Trophoblast cell (in vitro differentiated cells and primary cell): ENCODE measurements around the gene MCRIP1.
A peak's percentile ranks its signal among the peaks of the same experiment; 100 is the strongest.

Source experiments
- DNase-seq, 2 donors: peaks; one replicate each; pipeline ENCODE4 v3.0.0-alpha.2; 2016
- H2AFZ ChIP-seq: 2 replicates; pipeline ENCODE4 v1.6.1; 2013; ENCODE audit warnings: low read length, moderate library complexity, mild to moderate bottlenecking; ENCODE audit not compliant: insufficient read depth, poor library complexity
- H2AK5ac ChIP-seq: 2 replicates; pipeline ENCODE4 v1.6.1; 2013; ENCODE audit warnings: mild to moderate bottlenecking, low read length
- H2BK120ac ChIP-seq: 2 replicates; pipeline ENCODE4 v1.6.1; 2013; ENCODE audit warnings: low read length, mild to moderate bottlenecking, moderate library complexity; ENCODE audit not compliant: insufficient read depth, poor library complexity
- H2BK12ac ChIP-seq: 2 replicates; pipeline ENCODE4 v1.6.1; 2013; ENCODE audit warnings: mild to moderate bottlenecking, low read length, moderate library complexity
- H2BK5ac ChIP-seq: 2 replicates; pipeline ENCODE4 v1.6.1; 2013; ENCODE audit warnings: low read length, low read depth, moderate library complexity, mild to moderate bottlenecking; ENCODE audit not compliant: poor library complexity
- H3K14ac ChIP-seq: 2 replicates; pipeline ENCODE4 v1.6.1; 2013; ENCODE audit warnings: mild to moderate bottlenecking, low read length
- H3K18ac ChIP-seq: 2 replicates; pipeline ENCODE4 v1.6.1; 2013; ENCODE audit warnings: mild to moderate bottlenecking, low read length
- H3K23ac ChIP-seq: 2 replicates; pipeline ENCODE4 v1.6.1; 2013; ENCODE audit warnings: low read length
- H3K27ac ChIP-seq: 2 replicates; pipeline ENCODE4 v1.5.1; 2013; ENCODE audit warnings: low read depth, mild to moderate bottlenecking, inconsistent platforms, low read length, moderate library complexity
- H3K27me3 ChIP-seq: 2 replicates; pipeline ENCODE4 v1.6.1; 2013; ENCODE audit warnings: inconsistent platforms, mild to moderate bottlenecking, low read length, moderate library complexity; ENCODE audit not compliant: insufficient read depth
- H3K36me3 ChIP-seq, 2 experiments: 1 replicate in 1 of 2; 2 replicates in 1 of 2; pipeline ENCODE4 v1.6.1; 2013; ENCODE audit warnings: low read length in 2 of 2, mild to moderate bottlenecking in 2 of 2, moderate library complexity in 1 of 2; ENCODE audit not compliant: insufficient read depth in 2 of 2, control insufficient read depth in 1 of 2
- H3K4ac ChIP-seq: 2 replicates; pipeline ENCODE4 v1.6.1; 2013; ENCODE audit warnings: low read depth, mild to moderate bottlenecking, low read length, moderate library complexity
- H3K4me1 ChIP-seq, 2 experiments: 1 replicate in 1 of 2; 2 replicates in 1 of 2; pipeline ENCODE4 v1.6.1; 2013; ENCODE audit warnings: low read length in 2 of 2, mild to moderate bottlenecking in 2 of 2, moderate library complexity in 1 of 2; ENCODE audit not compliant: insufficient read depth in 2 of 2, control insufficient read depth in 1 of 2
- H3K4me2 ChIP-seq: 2 replicates; pipeline ENCODE4 v1.6.1; 2013; ENCODE audit warnings: inconsistent platforms, mild to moderate bottlenecking, low read length, moderate library complexity
- H3K4me3 ChIP-seq: 2 replicates; pipeline ENCODE4 v1.5.1; 2013; ENCODE audit warnings: mild to moderate bottlenecking, low read depth, low read length, inconsistent platforms
- H3K79me1 ChIP-seq: one replicate; pipeline ENCODE4 v1.6.1; 2013; ENCODE audit warnings: low read length
- H3K79me2 ChIP-seq: 2 replicates; pipeline ENCODE4 v1.6.1; 2013; ENCODE audit warnings: low read length, mild to moderate bottlenecking; ENCODE audit not compliant: control insufficient read depth, insufficient read depth, poor library complexity
- H3K9ac ChIP-seq: 2 replicates; pipeline ENCODE4 v1.6.1; 2013; ENCODE audit warnings: mild to moderate bottlenecking, low read length
- H3K9me3 ChIP-seq: 2 replicates; pipeline ENCODE4 v1.6.1; 2013; ENCODE audit warnings: low read depth, mild to moderate bottlenecking, control low read depth, inconsistent platforms, low read length; ENCODE audit not compliant: insufficient read depth
- H4K12ac ChIP-seq: 2 replicates; pipeline ENCODE4 v1.6.1; 2013; ENCODE audit warnings: low read depth, mild to moderate bottlenecking, low read length, moderate library complexity
- H4K8ac ChIP-seq: 2 replicates; pipeline ENCODE4 v1.6.1; 2013; ENCODE audit warnings: low read depth, mild to moderate bottlenecking, low read length, moderate library complexity
- H4K91ac ChIP-seq: one replicate; pipeline ENCODE4 v1.6.1; 2013; ENCODE audit warnings: low read depth, mild to moderate bottlenecking, low read length, moderate library complexity
- WGBS: extraction: QIAGEN DNeasy Blood & Tissue Kit; methylation state at CpG from one replicate; pipeline ENCODE4 v1.1.7; 2013; ENCODE audit warnings: missing lambda C conversion rate; ENCODE audit not compliant: insufficient read length, insufficient coverage; ENCODE audit errors: extremely low coverage; 5-methylcytosine and 5-hydroxymethylcytosine counted together

The MCRIP1 gene

DNA sequence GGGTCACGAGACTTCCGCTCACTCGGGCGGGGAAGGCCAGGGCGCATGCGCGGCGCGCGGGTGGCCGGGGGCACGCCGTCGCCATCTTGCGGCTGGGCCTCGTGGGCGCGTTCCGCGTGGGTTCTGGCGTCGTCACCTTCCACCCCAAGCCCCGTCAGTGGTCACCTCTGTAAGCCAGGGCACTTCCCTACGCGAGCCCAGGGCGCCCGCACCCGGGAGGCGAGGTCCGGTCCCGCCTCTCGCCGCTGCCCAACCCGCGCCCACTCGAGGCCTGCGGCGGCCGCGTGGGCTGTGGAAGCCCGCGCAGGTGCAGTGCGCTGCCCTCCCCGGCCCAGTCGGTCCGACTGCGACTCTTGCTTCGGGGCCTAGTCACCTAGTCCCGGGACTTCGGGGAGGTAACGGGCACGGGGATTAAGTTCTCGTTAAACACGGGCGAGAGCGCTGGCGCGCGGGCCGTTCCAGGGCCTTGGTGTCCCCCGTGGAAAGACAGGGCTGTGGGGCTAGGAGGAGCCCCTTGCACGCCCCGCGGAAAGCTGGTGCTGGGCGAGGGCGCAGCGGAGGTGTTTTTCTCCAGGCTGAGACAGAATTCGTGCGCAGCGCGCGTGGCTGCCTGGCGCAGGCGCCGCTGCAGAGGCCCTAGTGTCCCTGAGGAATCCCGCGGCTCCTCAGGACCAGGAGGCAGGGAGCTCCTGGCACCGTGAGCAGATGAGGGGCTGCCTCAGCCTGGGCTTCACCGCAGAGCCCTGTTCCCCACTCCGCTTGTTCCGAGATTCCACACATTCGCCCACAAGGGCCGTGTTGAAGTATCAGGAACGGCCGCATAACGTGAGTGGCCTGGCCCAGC is 38.5 kb upstream of the MCRIP1 start:
- H3K79me2 ChIP-seq, result peaks cover 23% of the 10 kb centered on the region
- H2AK5ac ChIP-seq, result peak overlapping the region; percentile 94
- H3K79me1 ChIP-seq, result peaks cover 35% of the 10 kb centered on the region
- peak overlapping the region; percentile 96 for H4K8ac ChIP-seq
- peak overlapping the region; percentile 98 for H4K91ac ChIP-seq
- H2BK5ac ChIP-seq, result peak overlapping the region; percentile 76
- H3K9me3 ChIP-seq, result no peaks in the 10 kb centered on the region
- peak overlapping the region; percentile 91 for H3K4me3 ChIP-seq
- H3K14ac ChIP-seq, result peak overlapping the region; percentile 98
- WGBS, result no CpG with 5 or more reads among the region's 86 CpGs
- H2BK12ac ChIP-seq, result no peak overlapping the region
- peak; percentile 81 to 92 for DNase-seq
- peak overlapping the region; percentile 84 for H2AFZ ChIP-seq
- peak overlapping the region; percentile 91 for H4K12ac ChIP-seq
- H3K23ac ChIP-seq, result no peak overlapping the region
- peaks cover 31 to 36% of the 10 kb centered on the region in 2 experiments for H3K4me1 ChIP-seq
- peak overlapping the region; percentile 95 for H3K4ac ChIP-seq
- H3K27ac ChIP-seq, result peak overlapping the region; percentile 82
- H3K4me2 ChIP-seq, result peak overlapping the region; percentile 91
- H2BK120ac ChIP-seq, result peak overlapping the region; percentile 93
- H3K18ac ChIP-seq, result peak overlapping the region; percentile 89
- no peaks in the 10 kb centered on the region for H3K27me3 ChIP-seq
- peaks cover 25 to 27% of the 10 kb centered on the region in 2 experiments for H3K36me3 ChIP-seq
- peak overlapping the region; percentile 97 for H3K9ac ChIP-seq

GRCh38 chr17:81870981-81871386 is 37.9 kb upstream of the MCRIP1 start, which contains the start of gene ARHGDIA:
Gene ARHGDIA (minus strand): TSS chr17:81871337. CDS start chr17:81869930, 1,407 bp downstream.
- Histone ChIP-seq H2AK5ac (peak within 1 kb of the TSS; percentile 94), H3K4me2 (peak within 1 kb of the TSS; percentile 92), H4K91ac (peak within 1 kb of the TSS; percentile 98), H3K9me3 (peaks cover 2% of the 10 kb centered on the region), H3K27me3 (no peaks in the 10 kb centered on the region), H3K36me3 (peaks cover 30 to 32% of the 10 kb centered on the region in 2 experiments), H2AFZ (peak within 1 kb of the TSS; percentile 84), H3K14ac (peak within 1 kb of the TSS; percentile 98), H3K4me3 (peak within 1 kb of the TSS; percentile 91), H3K4me1 (peaks cover 31 to 40% of the 10 kb centered on the region in 2 experiments), H2BK5ac (peak within 1 kb of the TSS; percentile 88), H2BK12ac (no peak within 1 kb of the TSS), H3K23ac (no peak within 1 kb of the TSS), H4K12ac (peak within 1 kb of the TSS; percentile 91), H3K9ac (peak within 1 kb of the TSS; percentile 99), H3K79me1 (peaks cover 35% of the 10 kb centered on the region), H3K18ac (peak within 1 kb of the TSS; percentile 89), H3K4ac (peak within 1 kb of the TSS; percentile 98), H2BK120ac (peak within 1 kb of the TSS; percentile 93), H3K79me2 (peaks cover 23% of the 10 kb centered on the region), H4K8ac (peak within 1 kb of the TSS; percentile 96), H3K27ac (peak within 1 kb of the TSS; percentile 82)
- WGBS, result no CpG with 5 or more reads among the region's 64 CpGs
- peak in 1 of 2 donors; percentile 21 for DNase-seq

- H3K9me3 ChIP-seq, result peaks cover 3% of the 10 kb centered on the region
- H4K91ac ChIP-seq, result peak overlapping the region; percentile 97
- peak overlapping the region; percentile 98 for H3K4ac ChIP-seq
- peaks cover 35% of the 10 kb centered on the region for H3K79me1 ChIP-seq
- peak overlapping the region; percentile 92 for H3K4me2 ChIP-seq
- H3K36me3 ChIP-seq, result peaks cover 36 to 39% of the 10 kb centered on the region in 2 experiments
- no peak overlapping the region for H3K23ac ChIP-seq
- peak overlapping the region; percentile 88 for H2BK5ac ChIP-seq
- peak overlapping the region; percentile 82 for H3K27ac ChIP-seq
- H2BK12ac ChIP-seq, result no peak overlapping the region
- peaks cover 31 to 40% of the 10 kb centered on the region in 2 experiments for H3K4me1 ChIP-seq
- DNase-seq, result peak in 1 of 2 donors; percentile 45
- no peaks in the 10 kb centered on the region for H3K27me3 ChIP-seq
- peak overlapping the region; percentile 53 for H3K18ac ChIP-seq
- H4K12ac ChIP-seq, result peak overlapping the region; percentile 63
- H3K9ac ChIP-seq, result peak overlapping the region; percentile 99
- peak overlapping the region; percentile 78 for H4K8ac ChIP-seq
- H3K79me2 ChIP-seq, result peaks cover 23% of the 10 kb centered on the region
- H2AFZ ChIP-seq, result peak overlapping the region; percentile 47
- WGBS, result no CpG with 5 or more reads among the region's 65 CpGs
- H2AK5ac ChIP-seq, result peak overlapping the region; percentile 86
- H3K14ac ChIP-seq, result peak overlapping the region; percentile 95
- H2BK120ac ChIP-seq, result peak overlapping the region; percentile 71
- peak overlapping the region; percentile 91 for H3K4me3 ChIP-seq
Measured at GRCh38 chr17:81870131-81870980, 37.3 kb upstream of the MCRIP1 start.
